OCI-LY1 (cell line): ENCODE data around the gene ZSWIM5.

Experiments used
- CTCF ChIP-seq: fragments of 200-600 bp; sonication (generic), shearing (Covaris generic); IDR thresholded peaks from 2 replicates; pipeline ENCODE4 v1.5.1; 2017; ENCODE audit warnings: mild to moderate bottlenecking, antibody characterized with exemption, low read length, moderate library complexity, mixed read lengths
- EZH2 ChIP-seq: fragments of 200-600 bp; sonication (generic), shearing (Covaris generic); IDR thresholded peaks from 2 replicates; pipeline ENCODE4 v1.8.0; 2017; ENCODE audit warnings: borderline replicate concordance, mixed run types, mild to moderate bottlenecking, antibody characterized with exemption, low read length, moderate library complexity, mixed read lengths

- TF ChIP-seq CTCF (no peak), EZH2 (no peak)
These were observed 198.3 kb downstream of the ZSWIM5 start for GRCh38 chr1:45008076-45008475.
